AG09319 (cell line): ENCODE data around the gene ZNF768.
A peak's percentile ranks its signal among the peaks of the same experiment; 100 is the strongest.

Source experiments
- DNase-seq: peaks from one replicate; pipeline ENCODE4 v3.0.0-alpha.2; 2010; ENCODE audit warnings: low read depth; ENCODE audit errors: extremely low read depth
- CTCF ChIP-seq: IDR thresholded peaks from 2 replicates; pipeline ENCODE4 v1.5.1; 2011; ENCODE audit warnings: low read depth, mild to moderate bottlenecking, inconsistent platforms, low read length, moderate library complexity

The ZNF768 gene

DNA sequence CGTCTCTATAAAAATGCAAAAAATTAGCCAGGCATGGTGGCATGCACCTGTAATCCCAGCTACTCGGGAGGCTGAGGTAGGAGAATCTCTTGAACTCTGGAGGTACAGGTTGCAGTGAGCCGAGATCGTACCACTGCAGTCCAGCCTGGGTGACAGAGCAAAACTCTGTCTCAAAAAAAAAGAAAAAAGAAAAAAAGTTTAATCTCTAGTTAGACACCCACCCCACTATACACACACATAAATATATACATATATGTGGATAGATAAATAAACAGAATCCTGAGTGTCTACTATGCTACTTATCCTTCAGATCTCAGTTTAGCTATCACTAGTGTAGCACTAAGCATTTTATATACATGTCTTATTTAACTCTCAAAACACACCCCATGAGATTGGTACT lies 35.1 kb downstream of the ZNF768 start:
- no peak for TF ChIP-seq CTCF
- no peak for DNase-seq

- TF ChIP-seq CTCF: no peak
- DNase-seq: no peak
Measured at GRCh38 chr16:30490210-30490609, 36.2 kb downstream of the ZNF768 start.

- DNase-seq: no peak
- TF ChIP-seq CTCF: no peak
Measured at GRCh38 chr16:30488764-30489605, 37.4 kb downstream of the ZNF768 start.

GRCh38 chr16:30485818-30486436 lies 40.4 kb downstream of the ZNF768 start:
- no peak for DNase-seq

GRCh38 chr16:30484887-30485286 lies 41.5 kb downstream of the ZNF768 start:
- TF ChIP-seq CTCF: no peak
- DNase-seq: no peak

More at GRCh38 chr16:30485818-30486436, 40.4 kb downstream of the ZNF768 start:
- TF ChIP-seq CTCF: no peak

DNA sequence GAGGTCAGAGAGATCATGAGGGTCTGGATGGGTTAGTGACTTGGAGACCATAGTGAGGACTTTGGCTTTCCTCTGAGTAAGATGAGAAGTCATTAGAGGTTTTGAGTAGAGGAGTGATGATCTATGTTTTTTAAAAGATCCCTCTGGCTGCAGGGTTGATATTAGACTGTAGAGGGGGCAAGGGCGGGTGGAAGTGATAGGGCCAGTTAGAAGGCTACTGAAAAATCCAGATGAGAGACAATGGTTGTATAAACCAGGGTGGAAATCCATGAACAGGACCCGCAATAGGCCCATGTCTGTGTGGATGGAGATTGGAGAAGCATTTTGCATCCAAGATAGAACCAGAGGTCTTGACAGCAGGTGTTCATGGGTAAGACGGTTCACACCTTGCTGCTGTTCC lies 44.0 kb downstream of the ZNF768 start:
- DNase-seq: no peak
- peak; percentile 18 for TF ChIP-seq CTCF

DNA sequence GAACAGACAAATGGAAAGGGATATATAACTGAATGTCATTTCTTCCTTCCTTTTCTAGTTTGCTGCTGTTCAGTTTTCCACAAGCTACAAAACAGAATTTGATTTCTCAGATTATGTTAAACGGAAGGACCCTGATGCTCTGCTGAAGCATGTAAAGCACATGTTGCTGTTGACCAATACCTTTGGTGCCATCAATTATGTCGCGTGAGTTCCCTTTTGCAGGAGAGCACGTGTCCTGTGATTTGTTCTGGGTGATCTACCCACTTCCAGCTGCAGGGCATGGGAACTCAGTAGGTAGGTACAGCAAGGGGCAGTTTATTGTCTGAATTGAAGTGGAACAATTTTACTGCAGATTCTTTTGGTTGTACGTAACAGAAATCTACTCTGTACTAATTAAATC lies 45.0 kb downstream of the ZNF768 start:
- TF ChIP-seq CTCF: no peak
- DNase-seq: no peak
